GM21529 (cell line): ENCODE data around the gene IFNLR1.

Experiments
- ATAC-seq: cut with Tn5 transposase; IDR thresholded peaks from one replicate; pipeline ENCODE4 v1.9.1; 2021; ENCODE audit not compliant: unreplicated experiment

Gene IFNLR1

DNA sequence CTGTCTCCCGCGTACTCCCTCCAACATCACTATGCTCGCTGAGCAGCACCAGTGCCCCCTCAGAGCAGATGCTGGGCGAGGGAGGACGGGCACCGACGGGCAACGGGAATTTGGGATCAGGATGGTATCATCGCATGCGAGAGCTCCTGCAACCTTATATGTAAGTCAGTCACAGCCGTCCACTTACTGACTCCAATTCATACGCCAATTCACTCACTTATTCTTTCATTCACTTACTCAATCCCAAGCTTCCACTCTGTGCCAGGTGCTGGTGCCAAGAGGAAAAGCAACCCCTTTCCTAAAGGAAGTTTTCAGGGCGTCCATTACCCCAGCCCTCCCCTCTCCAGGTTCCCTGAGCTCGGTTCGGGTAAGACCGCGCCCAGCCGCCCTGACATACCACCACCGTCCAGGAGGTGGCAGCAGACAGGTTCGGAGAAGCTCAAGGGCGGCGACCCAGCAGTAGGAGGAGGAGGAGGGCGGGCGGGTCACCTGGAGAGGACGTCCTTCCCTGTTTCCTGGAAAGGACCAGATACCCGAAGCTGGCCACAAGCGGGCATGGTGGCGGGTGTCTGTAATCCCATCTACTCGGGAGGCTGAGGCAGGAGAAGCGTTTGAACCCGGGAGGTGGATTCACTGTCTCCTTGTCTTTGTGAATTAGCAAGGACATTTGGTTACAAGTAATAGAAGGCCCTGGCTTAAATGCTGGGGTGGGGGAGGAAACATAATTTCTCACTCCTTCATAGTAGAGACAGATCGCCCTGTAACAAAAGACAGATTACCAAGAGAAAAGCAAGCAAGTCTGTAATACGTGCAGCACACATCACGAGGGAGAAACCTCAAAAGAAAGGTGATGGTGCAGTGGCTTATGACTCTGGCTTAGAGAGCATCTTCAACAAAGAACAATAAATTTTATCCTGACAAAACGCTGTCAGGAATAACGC is 36.6 kb downstream of the IFNLR1 start:
- no peak for ATAC-seq

DNA sequence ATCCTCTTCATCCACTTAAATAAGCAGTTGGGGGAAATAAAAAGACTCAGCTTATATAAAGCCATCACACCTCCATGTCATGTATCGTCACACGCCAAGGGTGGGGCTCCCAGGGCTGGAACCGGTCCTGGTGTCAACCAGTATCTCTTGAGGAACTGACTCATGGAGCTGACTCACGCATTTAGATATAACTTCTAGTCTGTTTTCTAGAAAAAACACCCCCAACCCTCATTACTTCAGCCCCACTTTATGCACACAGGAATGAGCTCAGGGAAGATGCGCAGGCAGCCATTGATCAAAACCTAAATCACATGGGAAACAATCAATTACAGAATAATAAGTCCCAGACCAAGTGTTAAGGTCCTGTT is 37.2 kb downstream of the IFNLR1 start:
- ATAC-seq, result no peak

DNA sequence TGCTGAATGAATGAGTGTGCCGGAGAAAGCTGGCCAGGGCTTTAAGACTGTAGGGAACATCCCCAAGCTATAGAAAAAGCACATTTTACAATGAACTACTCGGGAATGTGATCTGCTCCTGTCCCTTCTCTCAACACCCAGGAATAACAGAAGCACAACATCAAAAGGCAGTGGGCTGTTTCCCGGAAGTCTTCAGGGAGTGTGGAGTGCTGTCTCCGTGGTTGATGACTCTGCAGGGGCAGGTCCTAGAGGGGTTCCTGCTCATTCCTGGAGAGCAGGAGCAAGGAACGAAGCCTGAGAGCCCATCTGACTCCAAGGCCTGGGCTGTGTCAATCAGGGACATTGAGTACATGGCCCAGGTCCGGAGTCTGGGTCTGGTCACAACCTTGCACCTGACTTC is 39.3 kb downstream of the IFNLR1 start:
- no peak for ATAC-seq

DNA sequence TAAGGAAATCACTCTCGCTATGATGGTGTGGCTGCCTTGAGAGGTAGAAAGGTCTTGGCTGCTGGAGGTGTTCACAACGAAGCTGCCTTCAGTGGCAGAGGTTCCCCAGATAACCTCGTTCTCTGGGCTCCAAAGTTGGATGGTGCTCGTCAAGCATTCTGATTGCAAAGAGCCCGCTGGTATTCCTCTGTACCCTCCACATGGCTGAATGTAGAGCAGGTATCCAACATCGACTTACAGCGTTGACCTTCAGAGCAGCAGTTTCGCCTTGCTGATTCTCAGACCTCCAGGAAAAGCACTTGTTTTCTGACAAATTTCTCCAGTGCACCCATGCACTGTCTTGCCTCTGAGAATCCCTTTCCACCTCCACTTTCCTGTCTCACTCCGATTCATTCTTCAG is 39.9 kb downstream of the IFNLR1 start:
- no peak for ATAC-seq

DNA sequence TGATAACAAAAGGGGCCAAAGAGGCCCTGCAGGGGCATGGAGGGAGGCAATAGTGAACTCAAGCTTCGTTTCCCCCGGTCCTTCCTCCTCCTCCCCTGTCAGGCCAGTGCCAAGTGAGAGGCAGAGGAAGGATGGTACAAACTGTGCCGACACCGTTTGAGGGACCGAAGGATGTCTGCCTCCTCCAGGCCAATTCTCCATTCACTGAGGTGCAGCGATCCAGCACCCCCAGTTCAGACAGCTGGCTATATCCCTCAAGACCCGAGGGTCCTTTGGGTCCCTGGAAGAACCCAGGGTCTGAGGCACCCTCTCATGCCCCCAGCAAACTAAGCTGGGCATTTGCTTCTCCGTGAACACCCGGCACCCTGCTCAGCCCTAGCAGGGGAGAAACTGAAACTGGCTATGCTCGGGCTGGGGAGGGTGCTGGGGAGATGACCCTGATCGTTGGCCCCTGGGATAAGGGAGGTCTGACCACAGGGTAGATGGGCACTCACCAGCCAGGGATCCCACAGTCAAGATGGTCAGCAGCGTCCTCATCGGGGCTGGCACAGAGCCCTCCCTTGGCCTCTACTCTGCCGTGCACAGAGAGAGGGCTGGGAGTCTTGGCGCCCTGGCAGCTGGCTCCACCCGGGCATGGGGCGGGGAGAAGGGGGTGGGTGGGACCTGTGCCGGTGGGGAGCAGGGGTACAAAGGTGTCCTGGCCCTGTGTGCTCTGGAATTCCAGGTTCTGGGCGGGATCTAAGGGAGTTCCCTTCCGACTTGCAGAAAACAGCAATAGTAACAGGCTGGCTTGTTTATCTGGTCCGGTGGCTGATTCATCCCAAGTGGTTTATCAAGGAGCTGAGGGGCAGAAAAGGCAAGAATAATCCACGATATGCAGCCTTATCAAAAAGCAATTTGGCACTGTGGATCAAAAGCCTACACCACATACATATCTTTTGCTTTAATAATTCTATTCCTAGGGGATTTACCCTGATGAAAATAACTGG is 44.2 kb downstream of the IFNLR1 start, which contains the start of gene IL22RA1:
IL22RA1 (minus strand) TSS at position 595 of the 989 bp plus-strand sequence; CDS start at position 537, 58 bp downstream.
- no peak for ATAC-seq

DNA sequence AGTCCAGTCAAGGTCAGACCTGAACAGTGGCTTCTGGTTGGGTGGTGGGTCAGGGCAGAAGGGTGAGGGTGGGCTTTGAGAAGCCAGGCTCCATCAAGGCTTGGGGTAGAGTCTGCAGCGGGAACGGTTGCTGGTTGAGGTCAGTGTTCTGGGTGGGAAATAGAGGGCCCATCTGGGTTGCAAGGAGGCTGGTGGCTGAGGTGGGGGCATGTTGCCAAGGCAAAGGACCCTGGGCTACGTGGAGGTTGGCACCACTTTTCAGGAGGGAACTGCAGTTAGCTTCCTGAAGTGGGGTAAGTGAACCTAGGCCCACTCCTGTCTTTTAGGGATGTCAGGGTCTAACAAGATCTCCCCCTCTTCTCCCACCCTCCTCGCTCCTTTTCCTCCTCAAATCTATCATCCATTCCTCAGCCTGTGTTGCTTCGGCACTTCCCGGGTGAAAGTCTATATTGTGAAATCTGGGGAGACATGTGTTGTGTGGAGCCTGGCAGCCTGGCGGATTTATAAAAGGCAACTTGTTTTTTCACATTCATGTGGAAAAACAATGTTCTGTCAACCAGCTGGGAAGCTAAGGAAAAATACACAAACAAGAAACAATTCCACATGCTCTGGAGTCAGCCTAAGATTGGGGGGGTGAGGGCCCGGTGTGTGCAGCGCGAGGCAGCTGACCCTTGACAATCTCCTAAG is 45.6 kb downstream of the IFNLR1 start:
- ATAC-seq, result no peak

DNA sequence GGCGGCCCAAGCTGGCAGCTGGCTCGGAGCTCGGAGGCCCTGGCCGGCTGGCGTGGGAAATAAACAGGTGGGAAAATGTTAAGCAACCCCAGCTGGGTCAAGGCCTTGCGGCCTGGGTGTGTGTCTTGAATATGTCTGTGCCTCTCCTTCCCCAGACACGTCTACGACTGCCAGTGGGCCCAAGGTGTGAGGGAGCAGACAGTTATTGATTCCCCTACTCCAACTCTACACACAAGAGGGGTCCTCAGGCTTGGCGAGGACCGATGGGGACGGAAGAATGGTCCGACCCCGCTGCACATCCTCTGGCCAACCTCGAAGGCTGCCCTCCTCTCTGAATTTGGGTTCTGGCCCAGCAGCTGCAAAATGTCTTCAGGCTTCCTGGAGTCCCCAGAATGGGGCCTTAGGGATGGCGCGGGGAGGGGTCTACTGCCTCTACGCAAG is 46.3 kb downstream of the IFNLR1 start:
- ATAC-seq, result no peak

DNA sequence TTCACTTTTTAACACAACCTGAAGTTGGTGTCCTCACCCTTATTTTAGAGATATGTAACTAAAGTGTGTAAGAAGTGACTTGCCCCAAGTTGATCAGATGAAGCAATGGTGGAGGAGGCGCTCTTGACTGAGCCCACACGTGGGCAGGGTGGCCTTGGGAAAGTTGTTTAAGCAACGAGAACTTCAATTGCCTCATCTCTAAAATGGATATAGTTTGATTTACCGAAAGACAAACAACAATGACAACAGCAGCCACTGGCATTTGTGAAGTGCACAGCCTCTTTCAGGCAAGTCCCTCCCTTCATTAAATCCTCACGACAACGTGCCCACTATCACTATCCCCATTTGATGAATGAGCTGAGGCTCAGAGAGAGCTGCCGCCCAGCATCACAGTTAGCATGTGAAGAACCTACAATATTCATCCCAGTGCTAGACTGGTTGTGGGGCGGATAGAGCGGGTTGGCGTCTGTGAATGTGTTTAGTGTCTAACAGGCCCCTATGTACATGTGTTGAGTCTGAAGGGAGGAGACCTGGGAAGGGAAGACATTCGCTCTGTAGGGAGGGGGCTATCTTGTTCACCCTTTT is 47.2 kb downstream of the IFNLR1 start:
- no peak for ATAC-seq

DNA sequence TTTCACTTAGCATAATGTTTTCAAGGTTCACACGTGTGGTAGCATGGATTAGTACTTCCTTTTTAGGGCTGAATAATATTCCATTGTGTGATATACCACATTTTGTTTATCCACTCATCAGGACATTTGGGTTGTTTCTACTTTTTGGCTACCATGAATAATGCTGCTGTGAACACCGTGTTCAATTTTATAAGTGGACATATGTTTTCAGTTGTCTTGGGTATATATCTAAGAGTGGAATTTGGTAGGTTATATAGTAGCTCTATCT is 47.9 kb downstream of the IFNLR1 start:
- ATAC-seq, result no peak

DNA sequence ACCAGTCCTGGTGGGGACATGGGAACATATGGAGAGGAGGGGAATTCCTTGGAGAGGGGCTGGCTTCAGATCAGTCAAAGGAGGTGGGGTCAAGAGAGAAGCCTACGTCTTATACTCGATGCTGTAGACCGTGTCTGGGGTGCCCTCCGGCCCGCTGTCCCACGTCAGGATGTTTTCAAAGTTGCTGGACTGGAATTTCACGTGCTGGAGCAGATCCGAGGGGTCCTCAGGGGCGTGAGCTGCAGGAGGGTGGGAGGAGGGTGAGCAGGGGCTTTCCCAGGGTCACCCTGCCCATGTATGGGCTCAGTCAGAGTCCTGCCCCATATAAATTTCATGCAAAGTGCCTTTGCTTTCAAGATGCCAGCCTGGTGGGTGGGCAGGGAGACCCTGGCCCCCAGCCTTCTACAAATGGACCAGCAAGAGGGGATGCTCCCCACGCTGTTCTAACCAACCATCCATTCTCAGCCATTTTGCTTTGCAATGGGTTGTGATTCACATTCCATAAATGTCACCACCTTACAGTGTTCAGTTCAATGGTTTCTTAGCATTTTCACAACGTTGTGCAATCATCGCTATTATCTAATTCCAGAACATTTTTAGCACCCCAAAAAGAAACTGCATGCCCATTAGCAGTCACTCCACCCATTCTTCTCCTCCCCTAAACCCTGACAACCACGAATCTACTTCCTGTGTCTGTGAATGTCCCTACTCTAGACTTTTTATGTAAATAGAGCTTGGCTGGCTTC is 48.4 kb downstream of the IFNLR1 start:
- ATAC-seq, result no peak

DNA sequence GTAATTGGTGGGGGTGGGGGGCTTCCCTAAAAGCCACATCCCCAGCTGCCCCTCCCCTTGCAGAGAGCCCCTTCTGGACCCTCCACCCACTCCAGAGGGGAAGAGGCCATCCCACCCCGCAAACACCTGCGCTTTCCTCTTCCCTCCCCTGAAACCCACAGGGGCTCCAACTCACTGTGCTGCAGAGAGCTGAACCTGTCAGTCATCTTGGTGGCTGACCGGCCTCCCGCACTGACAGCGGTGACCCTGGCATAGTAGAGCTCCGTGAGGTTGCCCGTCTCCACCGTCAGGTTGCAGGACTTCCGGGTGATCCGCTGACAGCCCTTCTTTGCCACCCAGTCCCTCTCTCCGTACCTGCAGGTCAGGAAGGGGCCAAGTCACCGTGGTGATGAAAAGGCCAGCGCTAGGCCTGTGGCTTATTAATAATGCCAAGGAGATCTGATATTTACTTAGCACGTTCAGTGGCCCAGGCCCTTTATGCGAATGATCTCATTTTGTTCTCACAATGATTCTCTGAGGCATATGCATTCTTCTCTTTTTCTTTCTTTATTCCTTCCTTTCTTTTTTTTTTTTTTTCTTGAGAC is 50.0 kb downstream of the IFNLR1 start:
- ATAC-seq, result no peak

DNA sequence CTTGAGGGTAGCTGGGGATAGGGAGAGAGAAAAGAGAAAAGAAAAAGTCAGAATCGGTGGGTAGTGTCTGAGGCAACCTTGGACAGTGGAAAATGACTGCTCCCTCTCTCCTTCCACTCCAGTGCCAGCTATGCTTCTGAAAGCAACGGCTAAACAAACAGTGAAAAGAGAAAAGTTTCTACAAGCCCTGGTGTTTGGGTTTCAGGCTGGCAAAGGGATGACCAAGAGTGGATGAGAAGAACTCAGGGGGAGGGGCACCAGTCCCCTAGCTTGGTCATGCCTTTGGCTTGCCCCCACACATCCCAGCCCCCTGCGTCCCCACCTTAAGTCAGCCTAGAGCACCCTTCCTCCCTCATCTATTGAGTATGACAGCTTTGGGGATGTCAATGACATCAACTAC is 52.7 kb downstream of the IFNLR1 start:
- no peak for ATAC-seq

DNA sequence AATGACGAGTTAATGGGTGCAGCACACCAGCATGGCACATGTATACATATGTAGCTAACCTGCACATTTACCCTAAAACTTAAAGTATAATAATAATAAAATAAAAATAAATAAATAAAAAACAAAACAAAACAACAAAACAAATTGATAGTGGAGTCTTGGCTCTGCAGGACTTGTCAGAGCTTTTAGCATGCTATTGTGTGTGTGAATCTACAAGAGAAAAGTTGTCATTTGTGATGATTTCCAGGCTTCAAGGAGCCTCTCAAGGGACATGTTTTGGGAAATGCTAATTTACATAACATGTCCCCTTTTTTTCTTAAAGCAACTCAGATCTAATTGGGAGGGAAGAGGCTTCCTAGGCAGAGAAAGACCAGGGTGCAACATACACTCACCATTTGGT is 53.3 kb downstream of the IFNLR1 start:
- no peak for ATAC-seq

DNA sequence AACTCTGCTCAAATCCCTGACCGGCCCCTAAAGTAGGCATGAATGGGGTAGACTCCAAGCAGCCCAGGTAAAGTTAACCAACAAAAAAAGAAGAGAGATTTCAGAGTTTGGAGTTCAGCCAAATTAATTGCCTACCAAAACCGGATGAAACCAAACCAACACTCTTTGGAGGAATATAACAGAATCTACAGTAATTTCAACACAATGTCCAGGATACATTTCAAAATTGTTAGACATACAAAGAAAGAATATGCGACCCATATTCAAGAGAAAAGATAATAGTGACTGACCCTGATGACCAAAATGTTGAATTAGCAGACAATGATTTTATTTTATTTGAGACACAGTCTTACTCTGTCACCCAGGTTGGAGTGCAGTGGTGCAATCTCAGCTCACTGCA is 56.7 kb downstream of the IFNLR1 start:
- ATAC-seq, result no peak

DNA sequence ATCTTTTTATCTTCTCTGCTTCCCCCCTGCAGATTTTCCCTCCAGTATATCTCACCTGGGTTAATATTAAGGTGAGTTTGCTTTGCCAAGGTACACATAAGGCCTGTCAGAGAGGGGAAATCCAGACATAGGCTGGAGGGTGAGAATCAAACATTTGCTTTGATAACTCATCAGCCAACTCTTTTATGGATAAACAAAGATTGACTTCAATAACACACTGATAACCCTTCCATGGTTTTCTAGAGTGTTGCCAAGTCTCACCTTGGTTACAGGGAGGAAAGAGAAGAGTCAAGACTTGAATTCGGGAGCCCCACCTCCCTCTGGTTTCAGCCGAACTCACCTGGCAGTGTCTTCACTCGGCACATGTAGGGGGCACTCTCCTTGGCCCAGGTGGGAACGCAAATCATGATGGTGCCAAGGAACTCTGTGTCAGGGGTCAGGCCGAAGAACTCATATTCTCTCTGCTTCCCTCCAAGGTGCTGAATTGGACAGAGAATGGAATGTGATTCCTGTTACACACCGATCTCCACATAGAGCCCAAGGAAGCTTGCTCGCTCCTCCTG is 59.2 kb downstream of the IFNLR1 start:
- ATAC-seq, result no peak

DNA sequence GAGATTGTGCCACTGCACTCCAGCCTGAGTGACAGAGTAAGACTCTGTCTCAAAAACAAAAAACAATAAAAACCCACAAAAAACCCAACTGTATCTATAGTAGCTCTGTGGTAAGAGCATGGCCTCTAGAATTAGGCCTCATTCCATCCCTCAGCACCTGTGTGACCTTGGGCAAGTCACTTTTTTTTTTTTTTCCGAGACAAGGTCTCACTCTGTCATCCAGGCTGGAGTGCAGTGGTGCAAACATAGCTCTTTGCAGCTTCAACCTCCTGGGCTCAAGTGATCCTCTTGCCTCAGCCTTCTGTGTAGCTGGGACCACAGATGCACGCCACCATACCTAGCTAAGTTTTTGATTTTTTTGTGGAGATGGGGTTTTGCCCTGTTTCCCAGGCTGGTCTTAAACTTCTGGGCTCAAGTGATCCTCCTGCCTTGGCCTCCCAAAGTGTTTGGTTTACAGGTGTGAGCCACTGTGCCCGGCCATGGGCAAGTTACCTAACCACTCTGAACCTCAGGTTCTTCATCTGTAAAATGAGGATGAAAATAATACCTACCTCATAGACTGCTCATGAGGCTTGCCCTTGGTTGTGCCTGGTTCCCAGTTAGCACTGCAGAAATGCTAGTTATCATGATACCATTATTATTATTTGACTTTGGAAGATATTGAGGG is 59.8 kb downstream of the IFNLR1 start:
- ATAC-seq, result no peak

DNA sequence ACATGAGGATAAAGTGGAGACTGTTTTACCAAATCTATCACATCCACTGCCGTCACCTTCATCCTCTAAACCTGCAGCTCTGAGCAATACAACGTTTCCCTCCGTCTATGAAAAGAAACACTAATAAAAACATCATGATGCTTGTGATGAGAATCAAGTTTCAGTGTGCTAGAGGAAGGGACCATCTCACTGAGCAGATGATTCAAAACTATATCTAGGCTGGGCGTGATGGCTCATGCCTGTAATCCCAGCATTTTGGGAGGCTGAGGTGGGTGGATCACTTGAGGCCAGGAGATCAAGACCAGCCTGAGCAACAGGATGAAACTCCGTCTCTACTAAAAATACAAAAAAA is 60.4 kb downstream of the IFNLR1 start:
- ATAC-seq, result no peak

DNA sequence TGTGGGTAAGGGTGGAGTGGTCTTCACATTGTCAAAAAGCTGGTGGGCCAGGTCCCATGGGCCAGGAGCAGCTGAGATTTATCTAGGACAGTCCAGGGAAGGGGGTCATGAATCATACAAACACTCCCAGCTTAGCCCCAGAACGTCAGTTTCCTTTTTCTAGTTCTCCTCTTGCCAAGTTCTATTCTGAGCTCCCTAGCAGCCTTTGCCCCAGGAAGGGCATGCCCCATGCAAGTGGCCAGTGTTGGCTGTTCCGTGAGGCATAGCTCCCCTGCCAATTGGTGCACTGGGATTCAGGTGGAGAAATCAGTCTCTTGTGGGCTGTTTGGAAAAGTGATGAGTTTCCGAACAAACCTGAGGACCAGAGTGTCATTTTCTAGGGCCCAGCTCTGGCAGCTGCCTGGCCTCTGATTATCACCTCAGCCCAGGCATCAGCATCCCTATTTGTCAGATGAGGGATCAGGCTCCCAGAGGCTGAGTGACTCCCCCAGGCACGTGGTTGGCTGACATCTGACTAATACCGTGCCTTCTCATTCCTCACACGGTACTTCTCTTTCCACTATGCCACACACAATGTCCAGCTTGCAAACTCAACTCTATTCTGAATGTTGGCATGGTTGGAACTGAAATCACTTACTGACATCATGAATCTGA is 60.9 kb downstream of the IFNLR1 start:
- no peak for ATAC-seq

DNA sequence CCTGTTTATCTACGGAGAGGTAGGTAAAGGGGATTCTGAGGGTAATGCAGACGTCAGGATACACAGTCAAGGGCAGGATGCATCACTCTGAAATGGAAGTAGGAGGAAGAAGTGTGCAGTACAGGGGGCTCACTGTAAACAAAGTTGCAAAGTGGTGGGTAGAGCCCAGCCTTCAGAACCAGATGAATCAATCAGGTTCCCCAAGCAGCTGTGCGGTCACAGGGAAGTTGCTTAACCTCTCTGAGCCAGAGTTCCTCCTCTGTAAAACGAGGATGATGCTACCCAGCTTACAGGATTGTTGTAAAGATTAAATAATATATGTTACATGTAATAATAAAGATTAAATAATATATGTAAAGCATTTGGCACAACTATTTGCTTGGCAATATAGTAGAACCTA is 61.6 kb downstream of the IFNLR1 start:
- no peak for ATAC-seq
